GM20000 (cell line): ENCODE data around the gene SCAMP2.

Source experiments
- DNase-seq: peaks from one replicate; pipeline ENCODE4 v3.0.0; 2012; ENCODE audit warnings: low spot score
- CTCF ChIP-seq: IDR thresholded peaks from 2 replicates; pipeline ENCODE4 v1.5.1; 2012; ENCODE audit warnings: mild to moderate bottlenecking, control low read depth; ENCODE audit errors: extremely low read depth, missing control alignments

SCAMP2 gene

GRCh38 chr15:74857082-74857655 lies 16.0 kb downstream of the SCAMP2 start:
- peak; percentile 71 for DNase-seq
- no peak for TF ChIP-seq CTCF

DNA sequence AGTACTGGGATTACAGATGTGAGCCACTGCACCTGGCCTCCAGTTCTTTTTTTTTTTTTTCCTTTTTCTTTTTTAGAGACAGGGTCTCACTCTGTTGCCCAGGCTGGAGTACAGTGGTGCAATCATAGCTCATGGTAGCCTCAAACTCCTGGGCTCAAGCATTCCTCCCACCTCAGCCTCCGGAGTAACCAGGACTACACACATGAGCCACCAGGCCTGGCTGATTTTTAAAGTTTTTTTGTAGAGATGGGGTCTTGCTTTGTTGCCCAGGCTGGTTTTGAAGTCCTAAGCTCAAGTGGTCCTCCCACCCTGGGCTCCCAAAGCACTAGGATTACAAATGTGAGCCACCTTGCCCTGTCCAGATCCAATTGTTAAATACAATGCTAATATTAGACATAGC lies 16.6 kb downstream of the SCAMP2 start:
- DNase-seq = no peak
- TF ChIP-seq CTCF = no peak

DNA sequence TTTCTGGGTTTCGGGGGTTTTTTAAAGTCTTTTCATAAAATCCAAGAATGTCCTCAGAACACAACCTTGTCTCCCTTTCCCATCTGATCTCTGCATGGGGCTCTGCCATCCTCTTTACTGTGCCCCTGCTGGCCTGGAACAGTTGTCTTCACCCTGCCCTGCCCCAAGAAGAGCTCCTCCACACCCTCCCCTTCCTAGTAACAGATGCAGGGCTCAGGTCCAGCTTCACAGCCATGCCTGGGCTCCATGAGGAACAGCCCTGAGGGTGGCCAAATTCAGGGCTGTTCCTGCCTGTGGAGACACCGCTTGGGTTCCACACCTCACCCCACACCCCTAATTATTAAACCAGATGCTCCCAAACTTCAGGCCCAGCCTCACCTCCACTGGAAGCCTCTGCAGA lies 17.3 kb downstream of the SCAMP2 start:
- no peak for DNase-seq
- TF ChIP-seq CTCF = no peak

DNA sequence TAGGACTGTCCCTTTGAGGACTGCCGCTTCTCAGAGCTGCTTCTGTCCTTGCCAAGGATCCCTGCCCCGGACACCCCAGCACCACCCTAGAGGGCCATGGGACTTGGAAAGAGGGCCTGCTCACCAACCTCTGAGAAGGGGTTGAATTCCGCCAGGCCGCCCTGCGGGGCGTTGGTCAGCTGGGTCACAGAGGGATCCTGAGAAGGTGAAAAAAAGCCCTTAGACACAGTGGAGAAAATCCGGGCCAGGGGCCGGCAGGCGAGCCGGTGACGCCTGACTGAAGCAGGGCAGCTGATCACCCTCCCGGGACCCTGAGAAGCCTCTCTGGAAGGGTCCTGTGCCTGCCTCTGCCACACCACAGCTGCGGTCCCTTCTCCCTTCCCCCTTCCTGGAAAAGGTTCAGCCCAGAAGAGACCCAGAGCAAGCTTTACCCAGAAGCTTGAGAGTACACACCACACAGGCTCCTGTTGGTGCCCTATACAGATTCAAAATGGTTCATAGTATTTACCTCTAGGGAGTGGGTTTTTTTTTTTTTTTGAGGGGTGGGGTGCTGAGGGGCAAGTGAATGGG lies 18.6 kb downstream of the SCAMP2 start:
- TF ChIP-seq CTCF = no peak
- DNase-seq = no peak

DNA sequence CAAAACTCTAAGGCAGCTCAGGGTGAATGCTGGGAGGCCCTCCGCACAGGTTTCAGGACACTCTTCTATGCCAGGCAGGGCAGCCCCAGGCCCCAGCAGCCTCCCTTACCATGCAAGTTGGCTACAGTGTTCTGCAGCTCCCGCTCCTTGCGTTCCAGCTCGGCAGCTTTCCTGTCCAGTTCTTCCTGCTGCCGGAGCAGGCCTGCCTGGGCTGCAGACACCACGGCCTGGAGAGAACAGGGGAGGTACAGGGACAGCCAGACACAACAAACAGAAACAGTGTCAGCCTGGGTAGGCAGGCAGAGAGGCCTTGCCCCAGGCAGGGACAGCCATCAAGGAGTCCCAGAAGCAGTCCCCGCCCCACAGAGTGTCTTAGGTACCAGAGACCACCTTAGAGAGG lies 21.2 kb downstream of the SCAMP2 start:
- no peak for DNase-seq
- no peak for TF ChIP-seq CTCF

DNA sequence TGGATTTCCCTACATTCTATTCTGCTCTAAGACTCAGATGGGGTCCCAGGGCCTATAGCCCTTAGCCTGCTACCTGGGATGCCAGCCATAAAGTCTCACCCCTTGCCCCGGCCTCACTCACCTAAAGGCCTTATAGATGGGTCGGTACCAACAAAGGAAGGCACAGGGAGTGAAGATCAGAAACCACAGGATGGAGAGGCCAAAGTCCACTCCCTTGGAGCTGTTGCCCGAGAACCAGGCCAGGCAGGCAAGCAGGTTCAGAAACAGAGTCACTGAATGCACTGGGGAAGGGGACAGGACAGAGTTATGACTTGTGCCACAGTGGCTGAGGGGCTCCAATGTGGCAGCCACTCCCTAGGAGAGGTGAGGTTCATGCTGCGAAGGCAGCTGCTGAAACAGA lies 22.8 kb downstream of the SCAMP2 start:
- no peak for TF ChIP-seq CTCF
- no peak for DNase-seq

GRCh38 chr15:74847432-74847831 lies 25.7 kb downstream of the SCAMP2 start:
- no peak for DNase-seq
- TF ChIP-seq CTCF = no peak
